ENCODE measurements around the gene GNA12. TPM values are rescaled to one million over a fixed set of nuclear protein-coding genes. Genes with fewer than 3 reads are reported as not detected.

GNA12 gene
- total and polyA plus RNA-seq, 9 of the 15 experiments (the other 6 are each of a cell fraction or from before 2014, with no cell fraction given): 0.65 to 32.7 (median 9.6) TPM

- TF ChIP-seq MNT (conservative IDR thresholded peaks at IDR 0.05) (no peak), EP400 (IDR thresholded peaks at IDR 0.05) (no peak)
Observed at GRCh38 chr7:2738766-2739549, 105.2 kb downstream of the GNA12 start (continued).

- peaks cover 36 to 43% of the 10 kb centered on the region in 2 experiments for H3K4me1 ChIP-seq (replicated peaks in 1 of 2; ENCODE audit: control insufficient read depth in 2 of 2, insufficient read depth in 2 of 2, low read length in 2 of 2)
- H3K9ac ChIP-seq (ENCODE audit: insufficient read depth in 1 of 2, low read depth in 2 of 2, low read length in 2 of 2): no peak overlapping the region
- no peak for DNase-seq (ENCODE audit: extremely low read depth in 1 of 4, low spot score in 3 of 4)
- H3K79me2 ChIP-seq (ENCODE audit: control insufficient read depth, insufficient read depth, low read length): peaks cover 7% of the 10 kb centered on the region; the same call in 2 of the 3 replicates
- H2AFZ ChIP-seq (ENCODE audit: low read depth, low read length): peak overlapping the region; percentile 2; the same call in 1 of the 2 replicates
- POLR2A ChIA-PET: interaction anchor here (0.6 to 3.7 kb wide), 4 partner anchors 20 to 405 kb away, joined by 3 to 22 read pairs (median 3); no protein-coding TSS in a partner anchor
- H3K27me3 ChIP-seq (ENCODE audit: control insufficient read depth in 2 of 2, insufficient read depth in 2 of 2, low read length in 2 of 2): no peaks in the 10 kb centered on the region
- ATAC-seq: no peak
- H3K9me1 ChIP-seq (ENCODE audit: control insufficient read depth, insufficient read depth, low read length): no peaks in the 10 kb centered on the region
- H3K27ac ChIP-seq (ENCODE audit: extremely low read depth, low read depth, low read length): no peak overlapping the region
- no TSS peak for BruUV-seq (replicated peaks)
- TF ChIP-seq ZNF165 (CRISPR knock-in tag; IDR thresholded peaks at IDR 0.05; ENCODE audit: borderline replicate concordance) (no peak), THRB (CRISPR knock-in tag; conservative IDR thresholded peaks at IDR 0.05) (no peak), ERF (CRISPR knock-in tag; IDR thresholded peaks at IDR 0.05) (no peak), DIDO1 (tag; IDR thresholded peaks at IDR 0.05; ENCODE audit: low read depth) (no peak), COPS2 (conservative IDR thresholded peaks at IDR 0.05) (no peak)
- no peak overlapping the region for H3K4me2 ChIP-seq (ENCODE audit: insufficient read depth, low read length)
- WGBS (ENCODE audit: insufficient coverage, low coverage, missing lambda C conversion rate): 67% methylated on average over 17 of the region's 18 CpGs
- no peak for FAIRE-seq
- no peaks in the 10 kb centered on the region for H3K36me3 ChIP-seq (ENCODE audit: control insufficient read depth, insufficient read depth, low read length)
- H4K20me1 ChIP-seq (replicated peaks; ENCODE audit: control insufficient read depth, insufficient read depth, low read length): no peaks in the 10 kb centered on the region
- intact Hi-C loops (cut with micrococcal nuclease) (no loop called here), in situ Hi-C loops (cut with MboI) (no loop called here)
- CTCF ChIA-PET (ENCODE audit: low intra/inter-chr PET ratio): no interaction called here
- H3K4me3 ChIP-seq: no peak overlapping the region
- no peaks in the 10 kb centered on the region for H3K9me3 ChIP-seq (replicated peaks; ENCODE audit: control insufficient read depth, insufficient read depth, low read depth, low read length)
Observed at GRCh38 chr7:2737771-2738540, 106.2 kb downstream of the GNA12 start.

All from K562 (cell line).